Peyer's patch (tissue), 4 donors: ENCODE measurements around the gene CLP1.

Experiments
- POLR2A ChIP-seq, 2 donors: fragments of 450-650 bp; IDR thresholded peaks; one replicate each; pipeline ENCODE4 v1.5.1; 2017; ENCODE audit warnings: antibody characterized with exemption in 2 of 2, mild to moderate bottlenecking in 2 of 2, moderate library complexity in 2 of 2
- TF ChIP-seq, protein P1 (sequence below), 6 experiments: fragments of 450-650 bp in 4 of 6; fragments of 200-600 bp in 2 of 6; sonication (generic) in 1 of 6; IDR thresholded peaks; one replicate each; pipeline ENCODE4 v1.5.1; 2017 to 2019; ENCODE audit warnings: antibody characterized with exemption in 6 of 6, mild to moderate bottlenecking in 3 of 6, moderate library complexity in 1 of 6

DNA sequence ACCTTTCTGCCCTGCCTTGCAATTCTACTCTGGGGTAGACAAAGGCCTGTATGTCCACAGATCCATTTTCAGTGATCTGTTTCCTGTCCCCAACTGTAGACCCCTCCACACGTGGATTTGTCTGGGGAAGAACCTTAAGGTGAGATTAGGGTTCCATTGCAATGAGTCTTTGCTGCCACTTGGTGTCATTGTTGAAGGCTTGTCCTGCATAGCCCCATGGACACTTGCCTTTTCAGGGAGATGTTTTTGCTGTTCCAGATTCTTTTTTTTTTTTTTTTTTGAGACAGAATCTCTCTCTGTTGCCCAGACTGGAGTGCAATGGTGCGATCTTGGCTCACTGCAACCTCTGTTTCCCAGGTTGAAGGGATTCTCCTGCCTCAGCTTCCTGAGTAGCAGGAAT, 38.2 kb upstream of the CLP1 start:
- TF ChIP-seq, protein P1, sequence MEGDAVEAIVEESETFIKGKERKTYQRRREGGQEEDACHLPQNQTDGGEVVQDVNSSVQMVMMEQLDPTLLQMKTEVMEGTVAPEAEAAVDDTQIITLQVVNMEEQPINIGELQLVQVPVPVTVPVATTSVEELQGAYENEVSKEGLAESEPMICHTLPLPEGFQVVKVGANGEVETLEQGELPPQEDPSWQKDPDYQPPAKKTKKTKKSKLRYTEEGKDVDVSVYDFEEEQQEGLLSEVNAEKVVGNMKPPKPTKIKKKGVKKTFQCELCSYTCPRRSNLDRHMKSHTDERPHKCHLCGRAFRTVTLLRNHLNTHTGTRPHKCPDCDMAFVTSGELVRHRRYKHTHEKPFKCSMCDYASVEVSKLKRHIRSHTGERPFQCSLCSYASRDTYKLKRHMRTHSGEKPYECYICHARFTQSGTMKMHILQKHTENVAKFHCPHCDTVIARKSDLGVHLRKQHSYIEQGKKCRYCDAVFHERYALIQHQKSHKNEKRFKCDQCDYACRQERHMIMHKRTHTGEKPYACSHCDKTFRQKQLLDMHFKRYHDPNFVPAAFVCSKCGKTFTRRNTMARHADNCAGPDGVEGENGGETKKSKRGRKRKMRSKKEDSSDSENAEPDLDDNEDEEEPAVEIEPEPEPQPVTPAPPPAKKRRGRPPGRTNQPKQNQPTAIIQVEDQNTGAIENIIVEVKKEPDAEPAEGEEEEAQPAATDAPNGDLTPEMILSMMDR (IDR thresholded peaks at IDR 0.05) = no peak
- no peak for TF ChIP-seq POLR2A (IDR thresholded peaks at IDR 0.05)
